Peyer's patch (tissue), 4 donors: Measurements from ENCODE around the gene SCN1B.

Source experiments
- CTCF ChIP-seq, 6 experiments: fragments of 450-650 bp in 4 of 6; fragments of 200-600 bp in 2 of 6; sonication (generic) in 1 of 6; IDR thresholded peaks; one replicate each; pipeline ENCODE4 v1.5.1; 2017 to 2019; ENCODE audit warnings: antibody characterized with exemption in 6 of 6, mild to moderate bottlenecking in 3 of 6, moderate library complexity in 1 of 6
- POLR2A ChIP-seq, 2 donors: fragments of 450-650 bp; IDR thresholded peaks; one replicate each; pipeline ENCODE4 v1.5.1; 2017; ENCODE audit warnings: antibody characterized with exemption in 2 of 2, mild to moderate bottlenecking in 2 of 2, moderate library complexity in 2 of 2

GRCh38 chr19:34982275-34982674, 48.0 kb upstream of the SCN1B start:
- TF ChIP-seq CTCF (IDR thresholded peaks at IDR 0.05) (no peak), POLR2A (IDR thresholded peaks at IDR 0.05) (no peak)
